ENCODE measurements around the gene CHMP4B.
"Not testable (repeated sequence)": the region's sequence is repeated elsewhere in the genome, so short reads cannot be mapped to it uniquely, and the experiment has no call there.

Gene CHMP4B

DNA sequence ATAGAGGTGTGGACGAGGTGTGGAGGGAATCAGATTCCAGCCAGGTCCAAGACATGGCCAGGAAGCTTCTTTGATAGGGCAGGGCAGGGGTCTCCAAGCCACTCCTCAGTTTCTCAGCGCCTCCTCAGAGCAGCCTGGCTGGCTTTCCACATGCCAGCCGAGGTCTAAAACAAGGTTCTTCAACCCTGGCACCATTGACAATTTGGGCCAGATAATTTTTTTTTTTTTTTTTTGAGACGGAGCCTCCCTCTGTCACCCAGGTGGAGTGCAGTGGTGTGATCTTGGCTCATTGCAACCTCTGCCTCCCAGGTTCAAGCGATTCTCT lies 21.3 kb upstream of the CHMP4B start:
- DNase-seq (ENCODE audit: low spot score): no peak

GRCh38 chr20:33790566-33790965 lies 20.6 kb upstream of the CHMP4B start:
- DNase-seq (ENCODE audit: low spot score): no peak

DNA sequence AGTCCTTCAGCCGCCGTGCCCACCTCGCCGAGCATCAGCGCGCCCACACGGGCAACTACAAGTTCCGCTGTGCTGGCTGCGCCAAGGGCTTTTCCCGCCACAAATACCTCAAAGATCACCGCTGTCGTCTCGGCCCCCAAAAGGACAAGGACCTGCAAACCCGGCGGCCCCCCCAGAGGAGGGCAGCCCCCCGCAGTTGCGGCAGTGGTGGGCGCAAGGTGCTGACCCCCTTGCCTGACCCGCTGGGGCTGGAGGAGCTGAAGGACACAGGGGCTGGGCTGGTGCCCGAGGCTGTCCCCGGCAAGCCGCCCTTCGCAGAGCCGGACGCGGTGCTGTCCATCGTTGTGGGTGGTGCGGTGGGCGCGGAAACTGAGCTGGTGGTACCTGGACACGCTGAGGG lies 20.1 kb upstream of the CHMP4B start:
- no peak for DNase-seq (ENCODE audit: low spot score)

GRCh38 chr20:33791540-33791939 lies 19.6 kb upstream of the CHMP4B start:
- DNase-seq (ENCODE audit: low spot score): no peak

DNA sequence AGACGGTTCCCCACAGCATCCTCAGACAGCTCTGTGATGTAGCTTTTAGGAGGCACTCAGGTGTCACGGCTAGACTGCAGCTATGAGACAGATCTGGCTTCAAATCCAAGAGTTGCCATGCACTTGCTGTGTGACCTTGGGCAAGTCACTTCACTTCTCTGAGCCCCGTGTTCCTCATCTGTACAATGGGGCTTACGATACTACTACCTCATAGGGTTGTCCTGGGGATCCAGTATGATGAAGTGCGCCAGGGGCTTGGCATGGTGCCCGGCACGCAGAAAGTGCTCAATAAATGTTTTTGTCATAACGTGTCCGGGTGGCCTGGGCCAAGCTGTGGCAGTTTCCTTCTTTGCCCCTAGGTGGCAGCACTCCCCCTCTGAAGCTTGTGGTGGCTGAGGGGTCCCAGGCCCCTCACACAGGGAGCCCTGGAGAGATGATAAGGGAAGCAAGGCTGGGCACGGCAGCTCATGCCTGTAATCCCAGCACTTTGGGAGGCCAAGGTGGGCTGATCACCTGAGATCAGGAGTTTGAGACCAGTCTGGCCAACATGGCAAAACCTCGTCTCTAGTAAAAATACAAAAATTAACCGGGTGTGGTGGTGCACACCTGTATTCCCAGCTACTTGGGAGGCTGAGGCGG lies 19.1 kb upstream of the CHMP4B start:
- DNase-seq (ENCODE audit: low spot score): peak; percentile 67

DNA sequence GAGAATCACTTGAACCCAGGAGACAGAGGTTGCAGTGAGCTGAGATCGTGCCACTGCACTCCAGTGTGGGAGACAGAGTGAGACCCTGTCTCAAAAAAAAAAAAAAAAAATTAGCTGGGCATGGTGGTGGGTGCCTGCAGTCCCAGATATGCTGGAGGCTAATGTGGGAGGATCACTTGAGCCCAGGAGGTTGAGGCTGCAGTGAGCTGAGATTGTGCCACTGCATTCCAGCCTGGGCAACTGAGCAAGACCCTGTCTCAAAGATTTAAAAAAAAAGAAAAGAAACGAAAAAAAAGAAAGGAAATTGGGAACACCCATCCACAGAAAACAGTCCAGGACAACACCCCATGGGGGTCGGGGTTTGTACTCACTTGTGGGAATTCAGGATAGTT lies 18.6 kb upstream of the CHMP4B start:
- not testable (repeated sequence) for DNase-seq (ENCODE audit: low spot score)

- peak; percentile 42 for DNase-seq (ENCODE audit: low spot score)
These were observed 17.9 kb upstream of the CHMP4B start for GRCh38 chr20:33793011-33793931.

GRCh38 chr20:33796263-33796906 lies 14.8 kb upstream of the CHMP4B start:
- DNase-seq (ENCODE audit: low spot score): no peak

DNA sequence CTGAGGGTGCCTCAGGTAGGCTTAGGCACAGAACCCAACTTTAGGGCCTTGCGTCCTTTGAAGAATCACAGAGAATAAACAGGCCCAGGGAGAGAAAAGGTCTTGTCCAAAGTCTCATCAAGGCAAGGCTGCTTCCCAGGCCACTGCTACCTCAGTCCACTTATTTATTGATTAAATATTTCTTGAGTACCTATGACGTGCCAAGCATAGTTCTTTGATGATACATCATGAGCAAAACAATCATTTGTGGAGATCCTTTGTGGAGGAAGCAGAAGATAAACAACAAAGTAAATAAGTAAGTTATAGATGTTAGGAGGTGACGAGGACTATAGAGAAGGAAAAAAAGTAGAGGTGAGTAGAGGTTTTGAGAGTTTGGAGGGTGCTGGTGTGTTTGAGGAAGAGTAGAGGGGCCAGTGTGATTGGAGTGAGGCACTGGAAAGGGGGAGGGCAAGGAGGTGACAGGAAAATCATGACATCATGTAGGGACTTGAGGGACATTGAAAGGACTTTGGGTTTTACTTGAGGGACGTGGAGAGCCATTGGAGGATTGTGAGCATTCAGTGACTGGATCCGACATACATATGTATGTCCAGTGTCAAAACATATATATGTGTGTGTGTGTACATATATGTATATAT lies 14.1 kb upstream of the CHMP4B start:
- DNase-seq (ENCODE audit: low spot score): no peak

GRCh38 chr20:33798444-33798843 lies 12.7 kb upstream of the CHMP4B start:
- DNase-seq (ENCODE audit: low spot score): no peak

GRCh38 chr20:33803921-33804337 lies 7.2 kb upstream of the CHMP4B start:
- peak; percentile 67 for DNase-seq (ENCODE audit: low spot score)

DNA sequence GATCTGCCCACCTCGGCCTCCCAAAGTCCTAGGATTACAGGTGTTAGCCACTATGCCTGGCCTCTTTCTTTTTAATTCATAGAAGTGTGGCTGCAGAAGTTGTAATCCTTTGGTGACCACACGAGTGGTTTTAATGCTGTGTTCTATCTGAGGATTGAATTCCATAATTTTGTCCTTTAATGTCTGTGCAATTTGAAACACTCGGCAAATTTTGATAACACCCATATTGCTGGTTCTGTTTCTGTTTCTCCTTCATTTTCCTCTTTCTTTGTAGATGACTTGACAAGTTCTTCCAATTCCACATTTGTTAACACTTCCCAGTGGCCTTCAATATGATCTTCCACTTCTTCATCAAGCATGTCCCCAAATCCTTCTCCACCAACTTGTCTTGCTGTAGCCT lies 2.8 kb upstream of the CHMP4B start:
- no peak for DNase-seq (ENCODE audit: low spot score)

DNA sequence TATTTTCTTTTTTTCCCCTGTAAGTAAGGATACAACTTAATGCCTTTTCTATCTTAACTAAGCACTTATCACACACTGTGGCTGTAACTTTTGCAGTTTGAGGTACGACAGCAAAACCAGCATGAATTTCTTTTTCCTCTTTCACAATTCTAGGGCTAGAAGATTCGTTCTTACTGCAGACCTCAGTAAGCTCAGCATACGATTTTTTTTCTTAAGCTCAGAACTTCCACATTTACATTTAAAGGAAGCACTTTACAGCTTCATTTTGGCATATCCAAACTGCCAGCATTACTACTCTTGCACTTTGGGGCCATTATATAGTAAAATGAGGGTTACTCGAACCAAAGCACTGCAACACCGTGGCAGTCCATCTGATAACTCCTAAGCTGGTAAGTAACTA lies 889 bp upstream of the CHMP4B start:
- DNase-seq (ENCODE audit: low spot score): no peak

DNA sequence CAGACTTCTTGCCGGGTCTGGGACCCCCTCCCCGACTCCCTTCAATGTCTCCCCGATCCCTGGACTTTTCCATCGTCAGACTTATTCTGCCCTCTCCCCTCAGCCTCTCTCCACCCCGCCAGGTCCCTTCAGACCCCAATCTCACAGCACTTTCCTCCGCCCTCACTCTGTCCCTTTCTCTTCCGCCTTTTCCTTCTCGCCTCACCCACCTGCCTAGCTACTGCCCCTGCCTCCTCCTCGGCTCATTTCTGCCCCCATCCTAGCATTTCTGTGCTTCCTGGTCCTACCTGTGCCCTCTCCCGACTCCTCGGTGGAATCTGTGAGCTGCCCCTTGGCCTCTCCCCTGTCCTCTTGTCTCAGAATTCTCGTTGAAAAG lies 616 bp downstream of the CHMP4B start:
- DNase-seq (ENCODE audit: low spot score): no peak

DNA sequence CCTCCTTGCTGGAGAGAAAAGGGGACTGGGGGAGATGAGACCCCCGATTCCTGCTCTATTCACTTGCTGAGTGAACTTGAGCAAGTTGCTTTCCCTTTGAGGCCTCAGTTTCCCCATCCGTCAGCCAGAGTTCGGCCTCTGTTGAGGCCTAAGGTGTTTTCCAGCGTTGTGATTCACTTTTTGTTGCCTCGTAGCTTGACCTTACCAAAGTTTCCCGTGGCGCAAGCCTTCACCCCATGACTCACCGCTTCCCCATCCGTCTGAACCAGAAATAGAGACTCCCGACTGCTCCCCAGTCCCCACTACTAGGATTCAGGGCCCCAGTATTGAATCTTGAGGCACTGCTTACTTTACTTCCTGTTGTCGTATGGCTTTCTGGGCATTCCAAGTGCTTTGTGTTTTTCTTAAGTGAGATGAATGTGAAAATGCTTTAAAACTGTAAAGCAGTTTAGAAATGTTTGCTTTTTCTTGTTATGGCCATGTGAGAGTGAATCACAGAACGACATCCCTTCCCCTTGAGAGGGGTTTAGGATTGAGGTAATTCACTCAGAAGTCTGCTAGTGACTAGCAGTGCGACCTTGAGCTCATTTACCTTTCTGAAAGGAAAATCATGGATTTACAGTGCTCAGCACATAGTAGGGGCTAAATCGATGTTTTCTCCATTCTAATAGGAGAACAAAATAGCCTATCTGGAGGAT lies 1.2 kb downstream of the CHMP4B start:
- DNase-seq (ENCODE audit: low spot score): peak; percentile 81

DNA sequence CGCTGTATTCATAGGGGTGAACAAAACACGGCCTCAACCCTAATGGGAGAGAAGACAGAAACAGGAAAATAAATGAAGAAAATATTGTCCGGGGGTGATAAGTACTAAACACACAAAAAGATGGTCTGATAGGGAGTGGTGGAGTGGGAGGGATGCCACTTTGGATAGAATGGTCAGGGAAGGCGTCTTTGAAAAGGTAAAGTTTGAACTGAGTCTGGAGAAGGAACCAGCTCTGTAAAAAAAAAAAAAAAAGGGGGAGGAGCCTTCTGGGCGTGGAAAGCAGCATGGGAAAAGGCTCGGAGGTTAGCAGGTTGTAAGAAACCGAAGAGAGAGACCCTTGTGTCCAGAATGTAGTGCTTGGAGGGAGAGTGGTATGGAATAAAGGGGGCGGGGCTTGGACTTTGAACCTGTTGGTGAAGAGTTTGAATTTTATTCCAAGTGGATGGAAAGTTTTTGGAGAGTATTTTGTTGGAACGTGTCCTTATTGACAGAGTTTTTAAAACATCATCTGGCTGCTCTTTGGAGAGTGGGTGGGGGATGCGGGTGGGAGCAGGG lies 1.8 kb downstream of the CHMP4B start:
- peak; percentile 49 for DNase-seq (ENCODE audit: low spot score)

DNA sequence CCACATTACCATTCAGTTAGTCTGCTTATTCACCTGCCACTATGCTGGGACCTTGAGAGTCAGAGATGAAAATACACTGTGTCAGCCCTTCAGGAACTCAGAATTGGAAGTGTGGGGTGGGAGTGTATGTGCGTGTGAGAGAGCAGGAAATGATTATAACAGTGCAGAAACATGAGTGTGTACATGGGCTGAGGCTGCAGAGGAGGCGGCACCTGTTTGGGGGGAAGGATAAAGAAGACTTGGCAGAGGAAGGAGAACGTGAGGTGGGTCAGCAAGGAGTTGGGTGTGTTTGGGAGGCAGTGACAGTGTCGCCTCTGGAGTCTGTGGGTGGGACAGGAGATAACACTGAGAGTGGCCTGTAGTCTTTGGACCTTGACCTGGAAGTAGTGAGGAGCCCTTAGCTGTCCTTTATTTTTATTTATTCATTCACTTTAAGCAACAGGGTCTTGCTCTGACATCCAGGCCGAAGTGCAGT lies 3.1 kb downstream of the CHMP4B start:
- no peak for DNase-seq (ENCODE audit: low spot score)

- DNase-seq (ENCODE audit: low spot score): no peak
These were observed 4.5 kb downstream of the CHMP4B start for GRCh38 chr20:33815671-33816070.

DNA sequence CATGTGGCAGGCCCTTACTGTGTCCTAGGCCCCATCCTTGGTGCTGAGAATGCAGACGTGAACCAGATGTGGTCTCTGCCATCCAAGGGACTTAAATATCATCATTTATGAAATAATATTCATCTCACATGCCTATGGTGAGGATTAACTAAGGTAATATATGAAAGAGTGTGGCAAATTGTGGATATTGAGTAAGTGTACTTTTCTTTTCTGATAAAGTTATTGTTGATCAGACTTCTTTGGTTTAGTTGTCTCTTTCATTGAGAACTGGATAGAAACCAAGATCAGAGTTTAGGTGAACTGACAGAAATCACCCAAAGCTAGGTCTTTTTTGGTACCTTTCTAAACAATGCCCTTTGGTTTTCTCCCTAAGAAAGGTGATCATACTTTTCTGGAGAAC lies 5.0 kb downstream of the CHMP4B start:
- no peak for DNase-seq (ENCODE audit: low spot score)

- no peak for DNase-seq (ENCODE audit: low spot score)
These were observed 6.3 kb downstream of the CHMP4B start for GRCh38 chr20:33817411-33817810.

DNA sequence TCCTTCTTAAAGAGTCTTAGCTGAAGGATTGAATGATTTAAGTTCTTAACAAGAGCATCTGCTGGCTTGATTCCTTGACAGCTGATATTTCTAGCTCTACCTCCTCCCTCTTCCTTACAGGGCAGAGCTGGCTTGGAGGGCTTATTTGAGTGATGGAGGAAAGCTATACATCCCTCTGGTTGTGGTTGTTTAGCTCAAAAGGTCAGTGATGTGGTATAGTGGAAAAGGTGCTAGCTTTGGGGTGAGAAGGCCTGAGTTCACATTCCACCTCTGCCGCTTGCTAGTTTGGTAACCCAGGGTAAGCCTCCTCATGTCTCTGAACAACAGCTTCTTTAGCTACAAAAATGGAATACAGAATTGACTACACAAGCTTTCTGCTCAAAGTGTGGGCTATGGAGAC lies 8.3 kb downstream of the CHMP4B start:
- DNase-seq (ENCODE audit: low spot score): no peak

DNA sequence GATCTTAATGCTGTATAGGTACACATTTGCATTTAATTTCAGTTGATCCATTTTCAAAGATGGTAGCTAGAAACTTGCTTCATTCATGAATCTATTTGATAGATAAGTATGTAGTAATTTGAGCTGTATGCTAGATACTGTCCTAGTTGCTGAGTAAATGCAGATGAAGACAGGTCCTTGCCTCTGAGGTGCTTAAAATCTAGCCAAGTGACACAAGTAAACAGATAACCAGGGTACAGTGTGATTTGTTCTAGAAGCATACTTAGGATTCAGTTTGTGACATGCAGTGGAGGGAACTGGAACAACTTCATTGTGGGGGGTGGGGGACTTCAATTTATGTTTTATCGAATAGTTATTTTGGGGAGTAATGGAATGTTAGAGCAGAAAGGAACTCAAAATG lies 9.2 kb downstream of the CHMP4B start:
- DNase-seq (ENCODE audit: low spot score): no peak
